H1 (cell line): ENCODE results near the gene FAM53A. TPM values are rescaled to one million over a fixed set of nuclear protein-coding genes. Genes with fewer than 3 reads are reported as not detected.

ENCODE experiments used
- CTCF ChIA-PET: fragments of 300-600 bp; sonication (Branson Sonifier 250); formaldehyde crosslinking; loops from one replicate; lab custom pipeline; 2021; ENCODE audit not compliant: partially characterized antibody; lab: Charles Lee
- POLR2A ChIA-PET: fragments of 300-600 bp; sonication (Branson Sonifier 250); formaldehyde crosslinking; loops from one replicate; lab custom pipeline; 2021; ENCODE audit warnings: inconsistent platforms; ENCODE audit not compliant: partially characterized antibody; lab: Charles Lee
- DNase-seq, 2 experiments: peaks; one replicate each; pipeline versions ENCODE4 v3.0.0 to v3.0.0-alpha.2; 2010 to 2022; ENCODE audit warnings: low spot score in 2 of 2, low read depth in 1 of 2, mixed read lengths in 1 of 2
- FAIRE-seq: peaks from 2 replicates; lab custom pipeline; 2011; peaks lifted over from hg19 to GRCh38; lab: Jason Lieb, UNC
- H2AFZ ChIP-seq: 2 replicates; pipeline ENCODE4 v1.8.1; 2012; ENCODE audit warnings: low read length, inconsistent platforms
- H2AK5ac ChIP-seq: 2 replicates; pipeline ENCODE4 v1.6.1; 2013; ENCODE audit warnings: low read depth, low read length
- H2BK120ac ChIP-seq: replicated peaks from 2 replicates; pipeline ENCODE3; 2013; ENCODE audit warnings: low read depth, low read length, inconsistent platforms
- H2BK12ac ChIP-seq: 2 replicates; pipeline ENCODE4 v1.6.1; 2013; ENCODE audit warnings: low read depth, low read length
- H2BK15ac ChIP-seq: 2 replicates; pipeline ENCODE4 v1.6.1; 2013; ENCODE audit warnings: low read length
- H2BK20ac ChIP-seq: 2 replicates; pipeline ENCODE4 v1.6.1; 2013; ENCODE audit warnings: low read length
- H2BK5ac ChIP-seq: 2 replicates; pipeline ENCODE4 v1.6.1; 2013; ENCODE audit warnings: low read depth, low read length
- H3K14ac ChIP-seq: 2 replicates; pipeline ENCODE4 v1.6.1; 2013; ENCODE audit warnings: inconsistent platforms; ENCODE audit not compliant: insufficient read length
- H3K18ac ChIP-seq: 2 replicates; pipeline ENCODE4 v1.6.1; 2013; ENCODE audit warnings: low read length; ENCODE audit errors: extremely low read depth
- H3K23ac ChIP-seq: 2 replicates; pipeline ENCODE4 v1.6.1; 2013; ENCODE audit warnings: inconsistent platforms; ENCODE audit not compliant: insufficient read length
- H3K23me2 ChIP-seq: 2 replicates; pipeline ENCODE4 v1.6.1; 2013; ENCODE audit warnings: low read depth, low read length
- H3K27ac ChIP-seq: 2 replicates; pipeline ENCODE4 v1.6.1; 2011; ENCODE audit warnings: low read depth, low read length, inconsistent platforms
- H3K27me3 ChIP-seq, 4 experiments: replicated peaks in 1 of 4; 1 replicate in 1 of 4; 2 replicates in 3 of 4; pipeline versions ENCODE4 v1.6.1 to v1.8.1; 2011 to 2013; ENCODE audit warnings: low read length in 3 of 4, mild to moderate bottlenecking in 3 of 4, inconsistent platforms in 2 of 4, mixed read lengths in 2 of 4, moderate library complexity in 1 of 4; ENCODE audit not compliant: control insufficient read depth in 3 of 4, insufficient read depth in 3 of 4; ENCODE audit errors: extremely low read depth in 1 of 4
- H3K36me3 ChIP-seq, 4 experiments: 2 replicates each; pipeline versions ENCODE4 v1.6.1 to v1.8.1; 2011 to 2013; ENCODE audit warnings: mild to moderate bottlenecking in 4 of 4, low read length in 3 of 4, moderate library complexity in 2 of 4, control low read depth in 1 of 4, inconsistent platforms in 1 of 4; ENCODE audit not compliant: insufficient read depth in 4 of 4, control insufficient read depth in 2 of 4
- H3K4ac ChIP-seq: replicated peaks from 2 replicates; pipeline ENCODE3; 2013; ENCODE audit warnings: low read length, low read depth, mixed read lengths, inconsistent platforms; ENCODE audit not compliant: insufficient read length
- H3K4me1 ChIP-seq, 4 experiments: replicated peaks in 1 of 4; 1 replicate in 1 of 4; 2 replicates in 3 of 4; pipeline versions ENCODE4 v1.6.1 to v1.8.1; 2011 to 2013; ENCODE audit warnings: low read length in 3 of 4, inconsistent platforms in 2 of 4, mixed read lengths in 1 of 4; ENCODE audit not compliant: insufficient read depth in 4 of 4, control insufficient read depth in 3 of 4
- H3K4me2 ChIP-seq, 2 experiments: 2 replicates each; pipeline versions ENCODE4 v1.6.1 to v1.8.1; 2011 to 2013; ENCODE audit warnings: low read depth in 2 of 2, low read length in 2 of 2, control low read depth in 1 of 2, inconsistent platforms in 1 of 2, mild to moderate bottlenecking in 1 of 2; ENCODE audit not compliant: insufficient read depth in 1 of 2
- H3K4me3 ChIP-seq, 4 experiments: fragments of 200-600, 300-600 bp in 1 of 4; sonication (generic), shearing (Covaris generic), sonication (Bioruptor Twin) in 1 of 4; 2 replicates each; pipeline versions ENCODE4 v1.5.1 to v1.8.1; 2011 to 2016; ENCODE audit warnings: low read length in 4 of 4, low read depth in 3 of 4, control low read depth in 2 of 4, inconsistent platforms in 2 of 4, mild to moderate bottlenecking in 2 of 4, mixed read lengths in 1 of 4, moderate library complexity in 1 of 4; ENCODE audit not compliant: insufficient read depth in 2 of 4; ENCODE audit errors: extremely low read depth in 1 of 4
- H3K56ac ChIP-seq: replicated peaks from 2 replicates; pipeline ENCODE3; 2013; ENCODE audit warnings: low read depth, mild to moderate bottlenecking, mixed read lengths, low read length, inconsistent platforms; ENCODE audit not compliant: insufficient read length
- H3K79me1 ChIP-seq: 2 replicates; pipeline ENCODE4 v1.6.1; 2013; ENCODE audit warnings: low read depth, low read length, control low read depth
- H3K79me2 ChIP-seq, 2 experiments: 2 replicates each; pipeline versions ENCODE4 v1.6.1 to v1.8.1; 2012 to 2013; ENCODE audit warnings: low read length in 2 of 2, mild to moderate bottlenecking in 2 of 2, inconsistent platforms in 1 of 2; ENCODE audit not compliant: insufficient read depth in 2 of 2, control insufficient read depth in 1 of 2
- H3K9ac ChIP-seq, 4 experiments: replicated peaks in 1 of 4; 1 replicate in 1 of 4; 2 replicates in 3 of 4; pipeline versions ENCODE4 v1.6.1 to v1.8.1; 2011 to 2013; ENCODE audit warnings: low read depth in 3 of 4, low read length in 3 of 4, control low read depth in 2 of 4, mild to moderate bottlenecking in 2 of 4, moderate library complexity in 2 of 4, inconsistent platforms in 1 of 4; ENCODE audit errors: extremely low read depth in 1 of 4
- H3K9me3 ChIP-seq, 2 experiments: 2 replicates each; pipeline versions ENCODE4 v1.6.1 to v1.8.1; 2012 to 2013; ENCODE audit warnings: mild to moderate bottlenecking in 2 of 2, moderate library complexity in 2 of 2, control low read depth in 1 of 2, inconsistent platforms in 1 of 2, low read depth in 1 of 2, low read length in 1 of 2, mixed read lengths in 1 of 2; ENCODE audit not compliant: insufficient read depth in 2 of 2
- H4K20me1 ChIP-seq, 2 experiments: replicated peaks in 1 of 2; 2 replicates each; pipeline versions ENCODE3 to v1.8.1; 2011 to 2013; ENCODE audit warnings: inconsistent platforms in 2 of 2, low read length in 2 of 2, mild to moderate bottlenecking in 1 of 2; ENCODE audit not compliant: insufficient read depth in 2 of 2, control insufficient read depth in 1 of 2
- H4K5ac ChIP-seq: 2 replicates; pipeline ENCODE4 v1.6.1; 2013; ENCODE audit warnings: low read length, low read depth, mixed read lengths, inconsistent platforms; ENCODE audit not compliant: insufficient read length
- H4K8ac ChIP-seq: 2 replicates; pipeline ENCODE4 v1.8.0; 2013; ENCODE audit warnings: mild to moderate bottlenecking, moderate library complexity, low read length, inconsistent platforms; ENCODE audit not compliant: insufficient read depth; ENCODE audit errors: extremely low read depth
- H4K91ac ChIP-seq: replicated peaks from 2 replicates; pipeline ENCODE3; 2013; ENCODE audit warnings: low read length, mixed read lengths, inconsistent platforms; ENCODE audit not compliant: insufficient read length
- JUND ChIP-seq: IDR thresholded peaks from 2 replicates; pipeline ENCODE4 v1.6.1; 2011; ENCODE audit warnings: mild to moderate bottlenecking, improper control_type of control experiment, low read length
- whole genome bisulfite sequencing, 2 experiments: shearing (Covaris generic) in 1 of 2; methylation state at CpG; one replicate each; pipeline versions ENCODE4 v1.1.6 to v1.1.7; 2013 to 2015; ENCODE audit warnings: low lambda C conversion rate in 2 of 2, mixed read lengths in 2 of 2, inconsistent platforms in 1 of 2, low coverage in 1 of 2, missing lambda C conversion rate in 1 of 2; ENCODE audit not compliant: insufficient replicate concordance in 2 of 2, insufficient coverage in 1 of 2, insufficient read length in 1 of 2; ENCODE audit errors: extremely low coverage in 1 of 2, missing lambda C conversion rate in 1 of 2; 5-methylcytosine and 5-hydroxymethylcytosine counted together
- polyA plus RNA-seq, 7 experiments: library from polyadenylated mRNA; depleted of rRNA in 3 of 7; stranded (reverse) in 5 of 7; unstranded in 2 of 7; fragments of >200 nt in 5 of 7; fragments of 200-250 nt in 2 of 7; gene quantifications; 1 replicate in 5 of 7; 2 replicates in 1 of 7; 4 replicates in 1 of 7; pipeline versions ENCODE4 v1.2.1 to v1.2.3, GENCODE V29; 2011 to 2013; ENCODE audit warnings: missing spikeins in 2 of 7, mixed read lengths in 2 of 7
- total RNA-seq: library from RNA; stranded (reverse); fragmentation: NEBNext Ultra II Directional; extraction: Animal tissue kit (Norgen Biotek cat#: 25700); gene quantifications from 2 replicates; pipeline ENCODE4 v1.2.1, GENCODE V29; 2021

FAM53A gene
- total and polyA plus RNA-seq, 2 of the 8 experiments (the other 6 are each of a cell fraction or from before 2014, with no cell fraction given), result 1.9 to 2.0 TPM

DNA sequence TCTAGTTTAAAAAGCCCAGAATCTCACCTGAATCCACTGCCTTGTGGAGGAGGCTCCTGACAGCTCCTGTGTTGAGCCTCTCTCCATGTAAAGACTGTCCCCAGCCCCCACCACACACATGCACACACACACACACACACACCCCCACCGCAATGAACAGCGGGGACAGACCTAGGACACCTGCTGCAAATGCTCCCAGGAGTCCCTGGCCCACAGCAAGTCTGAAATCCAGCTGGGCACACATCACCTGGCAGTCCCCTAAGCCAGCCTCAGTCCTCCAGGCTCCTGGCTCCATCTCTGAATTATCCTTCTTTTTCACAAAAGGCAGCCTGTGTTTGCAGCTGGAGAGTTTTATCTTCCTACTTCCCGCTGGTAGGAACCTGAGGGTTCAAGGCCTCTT, 6.6 kb upstream of the FAM53A start:
- H3K27ac ChIP-seq, result no peak overlapping the region
- no peak overlapping the region for H2BK20ac ChIP-seq
- no peak overlapping the region for H3K9ac ChIP-seq
- H3K27me3 ChIP-seq, result no peaks in the 10 kb centered on the region
- no peak for DNase-seq
- no peak overlapping the region for H3K14ac ChIP-seq
- no peak overlapping the region for H2BK120ac ChIP-seq
- H2BK5ac ChIP-seq, result no peak overlapping the region
- H3K56ac ChIP-seq, result no peak overlapping the region
- H2AFZ ChIP-seq, result no peak overlapping the region
- H3K79me2 ChIP-seq, result no peaks in the 10 kb centered on the region
- no peaks in the 10 kb centered on the region for H3K79me1 ChIP-seq
- H4K5ac ChIP-seq, result no peak overlapping the region
- no peaks in the 10 kb centered on the region for H3K23me2 ChIP-seq
- H3K23ac ChIP-seq, result no peak overlapping the region
- no peak overlapping the region for H3K18ac ChIP-seq
- no peak overlapping the region for H3K4ac ChIP-seq
- no peak overlapping the region for H3K4me3 ChIP-seq
- no peak for TF ChIP-seq JUND
- CTCF ChIA-PET, result interaction anchor here (1.3 to 22.9 kb wide), 6 partner anchors 9 to 57 kb away, joined by 3 to 326 read pairs (median 4); partner anchors contain the start of genes FAM53A, TACC3 and TMEM129
- H3K36me3 ChIP-seq, result peaks cover 12 to 33% (median 21%) of the 10 kb centered on the region in 4 experiments; a peak in 7 of 8 replicates
- no peaks in the 10 kb centered on the region for H3K9me3 ChIP-seq
- POLR2A ChIA-PET, result interaction anchor here (0.6 to 1.2 kb wide), 4 partner anchors 11 to 344 kb away, joined by 3 read pairs; no protein-coding TSS in a partner anchor
- FAIRE-seq, result no peak
- WGBS, 2 experiments, result 93% methylated on average over 3 of the region's 3 CpGs; no CpG with 5 or more reads in 1 of the 2 experiments
- H4K20me1 ChIP-seq, result peaks cover 5 to 10% of the 10 kb centered on the region in 2 experiments
- H2BK15ac ChIP-seq, result no peak overlapping the region
- H2AK5ac ChIP-seq, result no peak overlapping the region
- no peak overlapping the region for H4K91ac ChIP-seq
- no peak overlapping the region for H2BK12ac ChIP-seq
- no peak overlapping the region for H4K8ac ChIP-seq
- no peaks in the 10 kb centered on the region; a peak in 1 of 7 replicates for H3K4me1 ChIP-seq
- no peak overlapping the region for H3K4me2 ChIP-seq
